ENCODE data around the gene RASSF5.

DNA sequence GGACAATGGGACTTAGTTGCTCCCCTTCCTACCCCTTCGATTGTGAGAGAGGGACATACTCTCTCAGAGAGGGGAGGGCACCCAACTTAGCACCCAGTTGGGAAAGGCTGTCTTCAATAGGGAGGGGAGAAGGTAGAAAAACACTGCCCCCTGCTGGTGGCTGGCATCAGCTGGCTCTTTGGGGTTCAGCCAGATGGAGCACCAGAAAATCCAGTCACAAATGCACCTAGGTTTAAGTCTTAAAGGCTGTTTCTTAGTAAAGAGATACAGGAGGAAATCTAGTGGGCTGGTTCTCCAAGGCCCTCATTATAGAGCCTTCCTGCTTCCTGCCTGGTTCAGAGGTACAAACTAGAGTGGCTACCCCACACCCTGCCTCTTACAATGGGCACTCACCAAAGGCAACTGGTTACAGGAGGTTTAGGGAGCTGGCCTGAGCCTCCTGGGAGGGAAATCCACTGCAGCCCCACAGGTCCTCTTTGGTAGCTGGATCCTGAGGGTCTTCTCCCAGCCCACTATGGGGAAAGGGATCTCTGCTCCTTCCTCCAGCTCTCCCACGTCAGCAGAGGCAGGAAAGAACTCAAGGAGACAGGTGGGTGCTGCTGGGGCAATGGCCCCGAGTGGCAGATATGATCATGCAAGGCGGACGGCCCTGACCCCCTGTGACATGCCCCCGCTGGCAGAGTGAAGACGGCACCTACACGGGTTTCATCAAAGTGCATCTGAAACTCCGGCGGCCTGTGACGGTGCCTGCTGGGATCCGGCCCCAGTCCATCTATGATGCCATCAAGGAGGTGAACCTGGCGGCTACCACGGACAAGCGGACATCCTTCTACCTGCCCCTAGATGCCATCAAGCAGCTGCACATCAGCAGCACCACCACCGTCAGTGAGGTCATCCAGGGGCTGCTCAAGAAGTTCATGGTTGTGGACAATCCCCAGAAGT, 76.6 kb downstream of the RASSF5 start:
- TF ChIP-seq CTCF (IDR thresholded peaks at IDR 0.05) (peak; percentile 80 to 96 (median 85)), POLR2A (IDR thresholded peaks at IDR 0.05) (no peak)
